HCT116 (cell line): ENCODE data around the gene C9orf152. TPM values are rescaled to one million over a fixed set of nuclear protein-coding genes. Genes with fewer than 3 reads are reported as not detected.

ENCODE experiments used
- ATAC-seq: fragments of 200-7000 bp; cut with Tn5 transposase; 2 replicates; pipeline ENCODE4 v1.9.1; 2020; ENCODE audit warnings: mild to moderate bottlenecking, moderate library complexity
- BruUV-seq: library from RNA; stranded (reverse); fragments of 400-500 nt; replicated peaks from 2 replicates; lab custom pipeline; 2021; lab: Mats Ljungman, UMichigan
- CTCF ChIA-PET: fragments of 300-600 bp; sonication (Branson Sonifier 250); formaldehyde crosslinking; loops from one replicate; lab custom pipeline; 2021; ENCODE audit warnings: antibody characterized with exemption; lab: Charles Lee
- POLR2A ChIA-PET: fragments of 300-600, 350-600 bp; sonication (Branson Sonifier 250); formaldehyde crosslinking; loops from one replicate; lab custom pipeline; 2021; ENCODE audit warnings: antibody characterized with exemption; lab: Charles Lee
- RAD21 ChIA-PET, 2 experiments: fragments of 300-600 bp; sonication (Branson Sonifier 250); formaldehyde crosslinking; loops; one replicate each; lab custom pipeline; 2023; ENCODE audit warnings: low total read pairs in 2 of 2; ENCODE audit not compliant: uncharacterized antibody in 2 of 2, unreplicated experiment in 2 of 2, low non-redundant PET in 1 of 2; lab: Charles Lee
- DNase-seq: peaks from one replicate; pipeline ENCODE4 v3.0.0-alpha.2; 2010; ENCODE audit warnings: low read depth, low spot score
- H2AFZ ChIP-seq: fragments of 200-600 bp; shearing (Covaris generic), sonication (generic); 2 replicates; pipeline ENCODE4 v1.6.1; 2017; ENCODE audit warnings: low read depth, mixed run types, mixed read lengths, antibody characterized with exemption, low read length; ENCODE audit not compliant: poor library complexity, severe bottlenecking
- H3K27ac ChIP-seq: 2 replicates; pipeline ENCODE4 v1.5.1; 2012; ENCODE audit warnings: low read depth, low read length
- H3K27me3 ChIP-seq: fragments of 200-600 bp; sonication (generic); 2 replicates; pipeline ENCODE4 v1.6.1; 2016; ENCODE audit warnings: mixed run types, low read length, mixed read lengths; ENCODE audit not compliant: insufficient read depth
- H3K36me3 ChIP-seq, 2 experiments: fragments of 200-500 bp in 1 of 2; fragments of 200-600 bp in 1 of 2; sonication (Bioruptor generic) in 1 of 2; sonication (generic) in 1 of 2; 2 replicates each; pipeline versions ENCODE4 v1.5.1 to v1.6.1; 2014 to 2016; ENCODE audit warnings: low read length in 2 of 2, inconsistent platforms in 1 of 2, mixed read lengths in 1 of 2, mixed run types in 1 of 2; ENCODE audit not compliant: insufficient read depth in 2 of 2, control insufficient read depth in 1 of 2
- H3K4me1 ChIP-seq, 2 experiments: fragments of 200-600 bp in 1 of 2; sonication (generic) in 1 of 2; 2 replicates each; pipeline versions ENCODE4 v1.5.1 to v1.6.1; 2012 to 2017; ENCODE audit warnings: low read length in 2 of 2, inconsistent platforms in 1 of 2, mild to moderate bottlenecking in 1 of 2, mixed read lengths in 1 of 2, mixed run types in 1 of 2, moderate library complexity in 1 of 2; ENCODE audit not compliant: insufficient read depth in 2 of 2, control insufficient read depth in 1 of 2
- H3K4me2 ChIP-seq: fragments of 200-600 bp; sonication (generic); 2 replicates; pipeline ENCODE4 v1.6.1; 2017; ENCODE audit warnings: mixed run types, low read length, mixed read lengths
- H3K4me3 ChIP-seq, 2 experiments: fragments of 200-600 bp in 1 of 2; sonication (generic) in 1 of 2; replicated peaks in 1 of 2; 2 replicates each; pipeline ENCODE4 v1.5.1; 2011 to 2016; ENCODE audit warnings: low read length in 2 of 2, control low read depth in 1 of 2, low read depth in 1 of 2, mild to moderate bottlenecking in 1 of 2, mixed read lengths in 1 of 2, mixed run types in 1 of 2
- H3K79me2 ChIP-seq: fragments of 200-600 bp; sonication (generic); 2 replicates; pipeline ENCODE4 v1.6.1; 2017; ENCODE audit warnings: mild to moderate bottlenecking, mixed run types, low read length, moderate library complexity, mixed read lengths; ENCODE audit not compliant: insufficient read depth
- H3K9ac ChIP-seq: fragments of 200-600 bp; sonication (generic); 2 replicates; pipeline ENCODE4 v1.6.1; 2016; ENCODE audit warnings: low read length, mixed read lengths
- H3K9me2 ChIP-seq: fragments of 200-600 bp; sonication (generic), shearing (Covaris generic); 2 replicates; pipeline ENCODE4 v1.6.1; 2017; ENCODE audit warnings: mixed run types, mild to moderate bottlenecking, moderate library complexity; ENCODE audit not compliant: insufficient read depth
- H3K9me3 ChIP-seq, 2 experiments: fragments of 200-500 bp in 1 of 2; fragments of 200-600 bp in 1 of 2; sonication (Bioruptor generic) in 1 of 2; sonication (generic) in 1 of 2; 2 replicates each; pipeline ENCODE4 v1.6.1; 2014 to 2017; ENCODE audit warnings: low read length in 2 of 2, mixed read lengths in 2 of 2, inconsistent platforms in 1 of 2, low read depth in 1 of 2, mild to moderate bottlenecking in 1 of 2, mixed run types in 1 of 2, moderate library complexity in 1 of 2; ENCODE audit not compliant: control insufficient read depth in 1 of 2, insufficient read depth in 1 of 2
- H4K20me1 ChIP-seq: fragments of 200-600 bp; sonication (generic), shearing (Covaris generic); 2 replicates; pipeline ENCODE4 v1.6.1; 2017; ENCODE audit warnings: mixed run types, mild to moderate bottlenecking, moderate library complexity; ENCODE audit not compliant: insufficient read depth
- CBX3 ChIP-seq: IDR thresholded peaks from 2 replicates; pipeline ENCODE4 v1.6.1; 2012; ENCODE audit warnings: low read depth
- CEBPB ChIP-seq: IDR thresholded peaks from 2 replicates; pipeline ENCODE4 v1.6.1; 2012; ENCODE audit warnings: low read depth
- EGR1 ChIP-seq: IDR thresholded peaks from 2 replicates; pipeline ENCODE4 v1.6.1; 2012; ENCODE audit warnings: low read depth
- ELF1 ChIP-seq: IDR thresholded peaks from 2 replicates; pipeline ENCODE4 v1.6.1; 2012; ENCODE audit warnings: low read depth, borderline replicate concordance
- EZH2 ChIP-seq: fragments of 200-600 bp; sonication (generic); IDR thresholded peaks from 2 replicates; pipeline ENCODE4 v1.6.1; 2017; ENCODE audit warnings: antibody characterized with exemption, mixed run types
- EZH2phosphoT487 ChIP-seq: fragments of 200-600 bp; IDR thresholded peaks from 2 replicates; pipeline ENCODE4 v1.6.1; 2018; ENCODE audit warnings: antibody characterized with exemption, borderline replicate concordance
- FOSL1 ChIP-seq: IDR thresholded peaks from 2 replicates; pipeline ENCODE4 v1.6.1; 2012; ENCODE audit warnings: low read depth
- JUND ChIP-seq: IDR thresholded peaks from 2 replicates; pipeline ENCODE4 v1.6.1; 2012
- POLR2A ChIP-seq: IDR thresholded peaks from 2 replicates; pipeline ENCODE4 v1.7.0; 2011; ENCODE audit warnings: borderline replicate concordance; ENCODE audit not compliant: insufficient read depth, insufficient read length; ENCODE audit errors: extremely low read depth
- POLR2AphosphoS5 ChIP-seq: IDR thresholded peaks from 2 replicates; pipeline ENCODE4 v1.6.1; 2011; ENCODE audit warnings: mild to moderate bottlenecking, low read depth, low read length, moderate library complexity
- RAD21 ChIP-seq: IDR thresholded peaks from 2 replicates; pipeline ENCODE4 v1.6.1; 2012; ENCODE audit warnings: low read depth, mild to moderate bottlenecking
- REST ChIP-seq: IDR thresholded peaks from 2 replicates; pipeline ENCODE4 v1.6.1; 2012; ENCODE audit warnings: low read depth
- SIN3A ChIP-seq: IDR thresholded peaks from 2 replicates; pipeline ENCODE4 v1.6.1; 2012; ENCODE audit warnings: low read depth
- SRF ChIP-seq: IDR thresholded peaks from 2 replicates; pipeline ENCODE4 v1.6.1; 2012; ENCODE audit warnings: low read depth
- ZBTB33 ChIP-seq: IDR thresholded peaks from 2 replicates; pipeline ENCODE4 v1.6.1; 2011; ENCODE audit warnings: mild to moderate bottlenecking, low read length, moderate library complexity; ENCODE audit not compliant: insufficient replicate concordance; ENCODE audit errors: extremely low read depth
- intact Hi-C: fragments of 100-400 bp; cut with micrococcal nuclease; formaldehyde crosslinking; loops from 2 replicates; pipeline ENCODE4 v1.10.0; 2022
- total RNA-seq: library from RNA; stranded (reverse); gene quantifications from one replicate; pipeline ENCODE4 v1.2.1, GENCODE V29; 2021; ENCODE audit not compliant: unreplicated experiment
- TF ChIP-seq, protein P1 (sequence below): IDR thresholded peaks from 2 replicates; pipeline ENCODE4 v1.6.1; 2012

Gene C9orf152
- total RNA-seq, 1 experiment from 2014 or later: not detected

DNA sequence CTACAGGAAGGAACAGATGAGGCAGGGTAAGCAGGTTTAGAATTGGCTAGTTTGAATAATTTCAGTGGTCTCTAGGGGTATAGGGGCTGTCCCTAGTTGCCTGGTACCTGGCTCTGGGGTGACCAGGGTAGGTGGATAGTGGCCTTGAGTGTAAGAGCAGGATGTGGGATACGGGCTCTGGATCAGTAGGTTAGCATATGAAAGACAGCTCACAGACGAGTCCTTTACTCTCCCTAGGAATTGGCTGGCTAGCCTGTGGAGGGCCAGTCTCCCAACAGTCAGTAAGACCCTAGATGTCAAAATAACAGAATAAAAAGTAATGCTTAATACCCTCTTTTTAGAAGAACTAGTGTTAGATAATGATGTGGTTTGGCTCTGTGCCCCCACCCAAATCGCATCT lies 16.6 kb upstream of the C9orf152 start:
- H3K36me3 ChIP-seq: no peaks in the 10 kb centered on the region
- DNase-seq (no peak), ATAC-seq (no peak)
- intact Hi-C loops: no loop called here
- no peak overlapping the region for H3K27ac ChIP-seq
- H3K4me3 ChIP-seq: no peak overlapping the region
- H2AFZ ChIP-seq: no peak overlapping the region
- ChIA-PET RAD21 (no interaction called here), POLR2A (no interaction called here), CTCF (no interaction called here)
- H3K27me3 ChIP-seq: no peaks in the 10 kb centered on the region
- H3K9me3 ChIP-seq: no peaks in the 10 kb centered on the region
- no peaks in the 10 kb centered on the region for H3K79me2 ChIP-seq
- H4K20me1 ChIP-seq: no peaks in the 10 kb centered on the region
- H3K9me2 ChIP-seq: no peaks in the 10 kb centered on the region
- no TSS peak for BruUV-seq
- H3K4me1 ChIP-seq: no peaks in the 10 kb centered on the region
- TF ChIP-seq SIN3A (no peak), CEBPB (no peak), EZH2 (no peak), SRF (no peak), REST (no peak), POLR2A (no peak), POLR2AphosphoS5 (no peak), EGR1 (no peak), EZH2phosphoT487 (no peak), FOSL1 (no peak), JUND (no peak), ZBTB33 (no peak), CBX3 (no peak), RAD21 (no peak), ELF1 (no peak)
- TF ChIP-seq, protein P1, sequence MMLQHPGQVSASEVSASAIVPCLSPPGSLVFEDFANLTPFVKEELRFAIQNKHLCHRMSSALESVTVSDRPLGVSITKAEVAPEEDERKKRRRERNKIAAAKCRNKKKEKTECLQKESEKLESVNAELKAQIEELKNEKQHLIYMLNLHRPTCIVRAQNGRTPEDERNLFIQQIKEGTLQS: no peak
- H3K4me2 ChIP-seq: no peak overlapping the region
- no peak overlapping the region for H3K9ac ChIP-seq
